Transverse colon (tissue), 4 donors: ENCODE measurements around the gene CTU1. TPM values are rescaled to one million over a fixed set of nuclear protein-coding genes. Genes with fewer than 3 reads are reported as not detected.

ENCODE experiments used
- DNase-seq: peaks from one replicate; pipeline ENCODE4 v3.0.0-alpha.2; 2019
- H3K27ac ChIP-seq, 4 donors: fragments of 200-600 bp; sonication (generic); 2 replicates each; pipeline ENCODE4 v1.5.1; 2016 to 2018; ENCODE audit warnings: inconsistent platforms in 4 of 4
- H3K27me3 ChIP-seq: fragments of 200-600 bp; sonication (generic); 2 replicates; pipeline ENCODE4 v1.5.1; 2017; ENCODE audit warnings: inconsistent platforms
- H3K36me3 ChIP-seq, 4 donors: fragments of 200-600 bp; sonication (generic); 2 replicates each; pipeline ENCODE4 v1.5.1; 2017 to 2019; ENCODE audit warnings: inconsistent platforms in 4 of 4
- H3K4me1 ChIP-seq, 4 donors: fragments of 200-600 bp; sonication (generic); 2 replicates each; pipeline ENCODE4 v1.5.1; 2017 to 2020; ENCODE audit warnings: inconsistent platforms in 4 of 4
- H3K4me3 ChIP-seq, 4 donors: fragments of 200-600 bp; sonication (generic); 1 replicate in 1 of 4; 2 replicates in 3 of 4; pipeline versions ENCODE4 v1.5.1 to v1.6.1; 2017 to 2019; ENCODE audit warnings: inconsistent platforms in 4 of 4
- H3K9me3 ChIP-seq, 2 donors: fragments of 200-600 bp; sonication (generic); 2 replicates each; pipeline ENCODE4 v1.5.1; 2017 to 2019; ENCODE audit warnings: inconsistent platforms in 2 of 2
- EP300 ChIP-seq: sonication (generic); formaldehyde crosslinking; IDR thresholded peaks from one replicate; pipeline ENCODE4 v1.6.1; 2017; ENCODE audit warnings: antibody characterized with exemption, low read depth
- POLR2A ChIP-seq: fragments of 450-650 bp; IDR thresholded peaks from one replicate; pipeline ENCODE4 v1.6.1; 2016; ENCODE audit warnings: antibody characterized with exemption, mild to moderate bottlenecking, moderate library complexity
- POLR2AphosphoS5 ChIP-seq, 3 donors: sonication (generic); formaldehyde crosslinking; IDR thresholded peaks; one replicate each; pipeline ENCODE4 v1.6.1; 2016; ENCODE audit warnings: antibody characterized with exemption in 3 of 3
- WGBS, 2 donors: methylation state at CpG; one replicate each; pipeline ENCODE4 v1.1.5; 2018; ENCODE audit warnings: low coverage in 1 of 2; 5-methylcytosine and 5-hydroxymethylcytosine counted together
- in situ Hi-C, 4 donors: fragments of 200-750 bp; cut with MboI; loops; one replicate each; pipeline versions ENCODE4 v1.15.0 to v1.15.1; 2017; ENCODE audit warnings: low sequenced_read_pairs in 3 of 4, low pct_ligation_motif_present in 1 of 4, low pct_unique_long_range_greater_than_20kb in 1 of 4
- intact Hi-C: fragments of 100-400 bp; cut with DNase I; formaldehyde crosslinking; loops from one replicate; pipeline ENCODE4 v1.15.1; 2023; ENCODE audit warnings: low total_unique reads
- total RNA-seq, 4 donors: library from RNA; depleted of rRNA; stranded (reverse); fragments of >200 nt; gene quantifications; one replicate each; pipeline ENCODE4 v1.1.0, GENCODE V29; 2016
- TF ChIP-seq, protein P1 (sequence below), 5 experiments: fragments of 200-600 bp in 3 of 5; fragments of 450-650 bp in 2 of 5; sonication (generic) in 3 of 5; IDR thresholded peaks; 1 replicate in 2 of 5; 2 replicates in 3 of 5; pipeline ENCODE4 v1.5.1; 2016 to 2017; ENCODE audit warnings: antibody characterized with exemption in 5 of 5, inconsistent platforms in 3 of 5, mild to moderate bottlenecking in 2 of 5, moderate library complexity in 1 of 5

CTU1 gene
- total RNA-seq: 10 to 100 TPM in 1 of 4 donors, 1 to 10 TPM in 3; 3.4 to 35.4 (median 7.3) TPM

- DNase-seq: peak; percentile 99
- intact Hi-C loops (loop anchor here (10.0 kb wide), 1 partner anchor 487 kb away; no protein-coding TSS in a partner anchor), in situ Hi-C loops (no loop called here)
- 1% methylated on average over 43 of the region's 43 CpGs; no CpG with 5 or more reads in 1 of the 2 donors for WGBS, 2 donors
- no peaks in the 10 kb centered on the region for H3K9me3 ChIP-seq
- H3K36me3 ChIP-seq: peaks cover 0 to 3% (median 0%) of the 10 kb centered on the region in 4 donors
- peaks cover 6% of the 10 kb centered on the region for H3K27me3 ChIP-seq
- peak within 1 kb of the TSS; percentile 56 to 81 (median 73) for H3K27ac ChIP-seq
- TF ChIP-seq POLR2A: peak; percentile 53
- TF ChIP-seq POLR2AphosphoS5 (IDR thresholded peaks at IDR 0.05): peak; percentile 37 to 75 (median 48)
- TF ChIP-seq EP300: no peak
- TF ChIP-seq, protein P1, sequence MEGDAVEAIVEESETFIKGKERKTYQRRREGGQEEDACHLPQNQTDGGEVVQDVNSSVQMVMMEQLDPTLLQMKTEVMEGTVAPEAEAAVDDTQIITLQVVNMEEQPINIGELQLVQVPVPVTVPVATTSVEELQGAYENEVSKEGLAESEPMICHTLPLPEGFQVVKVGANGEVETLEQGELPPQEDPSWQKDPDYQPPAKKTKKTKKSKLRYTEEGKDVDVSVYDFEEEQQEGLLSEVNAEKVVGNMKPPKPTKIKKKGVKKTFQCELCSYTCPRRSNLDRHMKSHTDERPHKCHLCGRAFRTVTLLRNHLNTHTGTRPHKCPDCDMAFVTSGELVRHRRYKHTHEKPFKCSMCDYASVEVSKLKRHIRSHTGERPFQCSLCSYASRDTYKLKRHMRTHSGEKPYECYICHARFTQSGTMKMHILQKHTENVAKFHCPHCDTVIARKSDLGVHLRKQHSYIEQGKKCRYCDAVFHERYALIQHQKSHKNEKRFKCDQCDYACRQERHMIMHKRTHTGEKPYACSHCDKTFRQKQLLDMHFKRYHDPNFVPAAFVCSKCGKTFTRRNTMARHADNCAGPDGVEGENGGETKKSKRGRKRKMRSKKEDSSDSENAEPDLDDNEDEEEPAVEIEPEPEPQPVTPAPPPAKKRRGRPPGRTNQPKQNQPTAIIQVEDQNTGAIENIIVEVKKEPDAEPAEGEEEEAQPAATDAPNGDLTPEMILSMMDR (IDR thresholded peaks at IDR 0.05): peak in 2 of 5 experiments; percentile 45 to 55
- peak within 1 kb of the TSS; percentile 53 to 88 (median 76) for H3K4me3 ChIP-seq
- peaks cover 10 to 17% (median 16%) of the 10 kb centered on the region in 4 donors for H3K4me1 ChIP-seq
Observed at GRCh38 chr19:51108066-51108804, at the start of gene CTU1. Gene CTU1, minus strand, starts transcription at chr19:51108409. Its CDS starts 3,840 bp downstream, at chr19:51104569.

GRCh38 chr19:51157265-51157664 lies 49.1 kb upstream of the CTU1 start:
- TF ChIP-seq, protein P1 (IDR thresholded peaks at IDR 0.05): no peak
- TF ChIP-seq POLR2A (no peak), EP300 (no peak), POLR2AphosphoS5 (IDR thresholded peaks at IDR 0.05) (no peak)
- no peak overlapping the region for H3K4me3 ChIP-seq
- intact Hi-C loops: no loop called here
- no peak overlapping the region for H3K27ac ChIP-seq
- H3K36me3 ChIP-seq: no peaks in the 10 kb centered on the region
- no peaks in the 10 kb centered on the region for H3K9me3 ChIP-seq
- in situ Hi-C loops: no loop called here
- H3K4me1 ChIP-seq: no peaks in the 10 kb centered on the region
- no peak for DNase-seq
- H3K27me3 ChIP-seq: no peaks in the 10 kb centered on the region
- WGBS, 2 donors: 19% methylated on average over 2 of the region's 2 CpGs; no CpG with 5 or more reads in 1 of the 2 donors

- intact Hi-C loops (no loop called here), in situ Hi-C loops (no loop called here)
- no peaks in the 10 kb centered on the region for H3K9me3 ChIP-seq
- WGBS, 2 donors: 40% methylated on average over 1 of the region's 2 CpGs; no CpG with 5 or more reads in 1 of the 2 donors
- DNase-seq: no peak
- no peak overlapping the region for H3K4me3 ChIP-seq
- H3K4me1 ChIP-seq: no peaks in the 10 kb centered on the region
- no peaks in the 10 kb centered on the region for H3K27me3 ChIP-seq
- H3K36me3 ChIP-seq: no peaks in the 10 kb centered on the region
- TF ChIP-seq EP300 (no peak), POLR2A (no peak), POLR2AphosphoS5 (IDR thresholded peaks at IDR 0.05) (no peak)
- TF ChIP-seq, protein P1 (IDR thresholded peaks at IDR 0.05): no peak
- H3K27ac ChIP-seq: no peak overlapping the region
Observed at GRCh38 chr19:51156710-51157109, 48.5 kb upstream of the CTU1 start.

- intact Hi-C loops (no loop called here), in situ Hi-C loops (no loop called here)
- H3K27me3 ChIP-seq: no peaks in the 10 kb centered on the region
- H3K4me1 ChIP-seq: no peaks in the 10 kb centered on the region
- H3K36me3 ChIP-seq: no peaks in the 10 kb centered on the region
- no peak overlapping the region for H3K27ac ChIP-seq
- H3K9me3 ChIP-seq: no peaks in the 10 kb centered on the region
- H3K4me3 ChIP-seq: no peak overlapping the region
- TF ChIP-seq POLR2AphosphoS5 (IDR thresholded peaks at IDR 0.05) (no peak), POLR2A (no peak), EP300 (no peak)
- TF ChIP-seq, protein P1 (IDR thresholded peaks at IDR 0.05): no peak
- 51 to 68% methylated on average over 3 of the region's 3 CpGs for WGBS, 2 donors
- no peak for DNase-seq
Observed at GRCh38 chr19:51150627-51151026, 42.4 kb upstream of the CTU1 start.
